ENCODE measurements around the gene ARMC9. TPM values are rescaled to one million over a fixed set of nuclear protein-coding genes. Genes with fewer than 3 reads are reported as not detected.

Gene ARMC9
- total and polyA plus RNA-seq, 2 of the 13 experiments (the other 11 are each of a cell fraction or from before 2014, with no cell fraction given), result 9.1 to 12.8 TPM

DNA sequence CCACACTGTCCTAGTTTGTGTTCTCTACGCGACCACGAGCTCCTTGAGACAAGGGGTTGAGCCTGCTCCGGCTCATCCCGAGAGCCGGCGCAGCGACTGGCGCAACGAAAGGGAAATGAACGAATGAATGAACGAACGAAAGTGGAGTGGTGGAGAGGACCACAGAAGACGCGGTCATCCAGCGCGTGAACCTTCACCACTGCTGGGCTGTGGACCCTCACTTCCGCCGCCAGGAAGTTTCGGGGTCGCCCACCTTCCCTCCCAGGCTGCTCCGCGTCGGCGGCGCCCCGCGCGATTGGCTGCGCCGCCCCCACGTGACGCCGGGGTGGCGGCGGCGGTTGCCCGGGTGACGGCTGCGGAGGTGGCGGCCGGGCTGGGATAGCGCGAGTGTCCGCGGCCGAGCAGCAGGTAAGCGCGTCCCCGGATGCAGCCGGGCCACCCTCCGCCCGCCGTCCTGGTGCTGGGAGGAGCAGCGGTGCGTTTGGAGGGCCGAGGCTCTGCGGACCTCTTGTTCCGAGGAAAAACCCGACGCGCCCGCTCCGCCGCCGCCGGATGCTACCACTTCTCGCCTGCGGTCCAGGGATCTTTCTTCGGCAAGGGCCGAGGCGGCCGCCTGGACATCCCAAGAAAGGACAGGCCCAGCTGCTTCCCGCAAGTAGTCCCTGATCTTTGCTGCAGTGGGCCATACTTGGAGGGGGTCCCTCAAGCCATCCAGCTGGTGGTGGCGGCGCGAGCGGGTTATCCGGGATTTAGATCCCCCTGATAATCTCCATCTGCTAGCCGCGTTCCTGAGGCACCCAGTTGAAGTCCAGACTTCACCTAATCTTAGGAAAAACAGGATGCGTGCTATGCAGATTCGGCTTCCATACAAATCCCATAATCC lies at the start of gene ARMC9 (continued):
- peak; percentile 69 for TF ChIP-seq ZNF331 (CRISPR knock-in tag; IDR thresholded peaks at IDR 0.05)
- peak; percentile 44; the same call in 1 of the 2 replicates for TF ChIP-seq ESRRA (CRISPR knock-in tag; IDR thresholded peaks at IDR 0.05; ENCODE audit: low read depth)
- TF ChIP-seq MED1 (CRISPR knock-in tag; IDR thresholded peaks at IDR 0.05), result peak; percentile 81
- peak; percentile 93; the same call in 1 of the 2 replicates for TF ChIP-seq ZSCAN21 (CRISPR knock-in tag; IDR thresholded peaks at IDR 0.05; ENCODE audit: borderline replicate concordance)
- TF ChIP-seq ZNF746 (CRISPR knock-in tag; IDR thresholded peaks at IDR 0.05), result peak; percentile 54; the same call in 1 of the 2 replicates
- TF ChIP-seq ZNF792 (CRISPR knock-in tag; IDR thresholded peaks at IDR 0.05), result peak; percentile 19; the same call in 1 of the 2 replicates
- TF ChIP-seq MAFG (CRISPR knock-in tag; IDR thresholded peaks at IDR 0.05), result no peak
- 0 out of 2 replicates have a peak, but pooled peaks have one; percentile 38 for TF ChIP-seq ZNF570 (CRISPR knock-in tag; IDR thresholded peaks at IDR 0.05; ENCODE audit: borderline replicate concordance)
- TF ChIP-seq RBM22 (optimal IDR thresholded peaks at IDR 0.05; ENCODE audit: low read length), result peak; percentile 82
- TF ChIP-seq TCF7 (IDR thresholded peaks at IDR 0.05; ENCODE audit: low read depth), result no peak
- no peak for TF ChIP-seq BHLHE40 (IDR thresholded peaks at IDR 0.05; ENCODE audit: low read length)
- TF ChIP-seq AKAP8 (CRISPR knock-in tag; IDR thresholded peaks at IDR 0.05), result peak; percentile 49; the same call in 1 of the 2 replicates
- TF ChIP-seq ZNF343 (CRISPR knock-in tag; IDR thresholded peaks at IDR 0.05), result peak; percentile 81
- TF ChIP-seq, protein P1, sequence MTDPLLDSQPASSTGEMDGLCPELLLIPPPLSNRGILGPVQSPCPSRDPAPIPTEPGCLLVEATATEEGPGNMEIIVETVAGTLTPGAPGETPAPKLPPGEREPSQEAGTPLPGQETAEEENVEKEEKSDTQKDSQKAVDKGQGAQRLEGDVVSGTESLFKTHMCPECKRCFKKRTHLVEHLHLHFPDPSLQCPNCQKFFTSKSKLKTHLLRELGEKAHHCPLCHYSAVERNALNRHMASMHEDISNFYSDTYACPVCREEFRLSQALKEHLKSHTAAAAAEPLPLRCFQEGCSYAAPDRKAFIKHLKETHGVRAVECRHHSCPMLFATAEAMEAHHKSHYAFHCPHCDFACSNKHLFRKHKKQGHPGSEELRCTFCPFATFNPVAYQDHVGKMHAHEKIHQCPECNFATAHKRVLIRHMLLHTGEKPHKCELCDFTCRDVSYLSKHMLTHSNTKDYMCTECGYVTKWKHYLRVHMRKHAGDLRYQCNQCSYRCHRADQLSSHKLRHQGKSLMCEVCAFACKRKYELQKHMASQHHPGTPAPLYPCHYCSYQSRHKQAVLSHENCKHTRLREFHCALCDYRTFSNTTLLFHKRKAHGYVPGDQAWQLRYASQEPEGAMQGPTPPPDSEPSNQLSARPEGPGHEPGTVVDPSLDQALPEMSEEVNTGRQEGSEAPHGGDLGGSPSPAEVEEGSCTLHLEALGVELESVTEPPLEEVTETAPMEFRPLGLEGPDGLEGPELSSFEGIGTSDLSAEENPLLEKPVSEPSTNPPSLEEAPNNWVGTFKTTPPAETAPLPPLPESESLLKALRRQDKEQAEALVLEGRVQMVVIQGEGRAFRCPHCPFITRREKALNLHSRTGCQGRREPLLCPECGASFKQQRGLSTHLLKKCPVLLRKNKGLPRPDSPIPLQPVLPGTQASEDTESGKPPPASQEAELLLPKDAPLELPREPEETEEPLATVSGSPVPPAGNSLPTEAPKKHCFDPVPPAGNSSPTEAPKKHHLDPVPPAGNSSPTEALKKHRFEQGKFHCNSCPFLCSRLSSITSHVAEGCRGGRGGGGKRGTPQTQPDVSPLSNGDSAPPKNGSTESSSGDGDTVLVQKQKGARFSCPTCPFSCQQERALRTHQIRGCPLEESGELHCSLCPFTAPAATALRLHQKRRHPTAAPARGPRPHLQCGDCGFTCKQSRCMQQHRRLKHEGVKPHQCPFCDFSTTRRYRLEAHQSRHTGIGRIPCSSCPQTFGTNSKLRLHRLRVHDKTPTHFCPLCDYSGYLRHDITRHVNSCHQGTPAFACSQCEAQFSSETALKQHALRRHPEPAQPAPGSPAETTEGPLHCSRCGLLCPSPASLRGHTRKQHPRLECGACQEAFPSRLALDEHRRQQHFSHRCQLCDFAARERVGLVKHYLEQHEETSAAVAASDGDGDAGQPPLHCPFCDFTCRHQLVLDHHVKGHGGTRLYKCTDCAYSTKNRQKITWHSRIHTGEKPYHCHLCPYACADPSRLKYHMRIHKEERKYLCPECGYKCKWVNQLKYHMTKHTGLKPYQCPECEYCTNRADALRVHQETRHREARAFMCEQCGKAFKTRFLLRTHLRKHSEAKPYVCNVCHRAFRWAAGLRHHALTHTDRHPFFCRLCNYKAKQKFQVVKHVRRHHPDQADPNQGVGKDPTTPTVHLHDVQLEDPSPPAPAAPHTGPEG (CRISPR knock-in tag; IDR thresholded peaks at IDR 0.05), result no peak; the same call in 1 of the 2 replicates
- TF ChIP-seq, protein P2, sequence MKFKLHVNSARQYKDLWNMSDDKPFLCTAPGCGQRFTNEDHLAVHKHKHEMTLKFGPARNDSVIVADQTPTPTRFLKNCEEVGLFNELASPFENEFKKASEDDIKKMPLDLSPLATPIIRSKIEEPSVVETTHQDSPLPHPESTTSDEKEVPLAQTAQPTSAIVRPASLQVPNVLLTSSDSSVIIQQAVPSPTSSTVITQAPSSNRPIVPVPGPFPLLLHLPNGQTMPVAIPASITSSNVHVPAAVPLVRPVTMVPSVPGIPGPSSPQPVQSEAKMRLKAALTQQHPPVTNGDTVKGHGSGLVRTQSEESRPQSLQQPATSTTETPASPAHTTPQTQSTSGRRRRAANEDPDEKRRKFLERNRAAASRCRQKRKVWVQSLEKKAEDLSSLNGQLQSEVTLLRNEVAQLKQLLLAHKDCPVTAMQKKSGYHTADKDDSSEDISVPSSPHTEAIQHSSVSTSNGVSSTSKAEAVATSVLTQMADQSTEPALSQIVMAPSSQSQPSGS (CRISPR knock-in tag; IDR thresholded peaks at IDR 0.05), result peak; percentile 40; the same call in 1 of the 2 replicates
- TF ChIP-seq YEATS4 (CRISPR knock-in tag; IDR thresholded peaks at IDR 0.05; ENCODE audit: borderline replicate concordance), result peak; percentile 81
- TF ChIP-seq ZFP36L1 (CRISPR knock-in tag; IDR thresholded peaks at IDR 0.05), result 0 out of 2 replicates have a peak, but pooled peaks have one; percentile 72
- TF ChIP-seq ZNF891 (CRISPR knock-in tag; IDR thresholded peaks at IDR 0.05), result no peak
- TF ChIP-seq, protein P3, sequence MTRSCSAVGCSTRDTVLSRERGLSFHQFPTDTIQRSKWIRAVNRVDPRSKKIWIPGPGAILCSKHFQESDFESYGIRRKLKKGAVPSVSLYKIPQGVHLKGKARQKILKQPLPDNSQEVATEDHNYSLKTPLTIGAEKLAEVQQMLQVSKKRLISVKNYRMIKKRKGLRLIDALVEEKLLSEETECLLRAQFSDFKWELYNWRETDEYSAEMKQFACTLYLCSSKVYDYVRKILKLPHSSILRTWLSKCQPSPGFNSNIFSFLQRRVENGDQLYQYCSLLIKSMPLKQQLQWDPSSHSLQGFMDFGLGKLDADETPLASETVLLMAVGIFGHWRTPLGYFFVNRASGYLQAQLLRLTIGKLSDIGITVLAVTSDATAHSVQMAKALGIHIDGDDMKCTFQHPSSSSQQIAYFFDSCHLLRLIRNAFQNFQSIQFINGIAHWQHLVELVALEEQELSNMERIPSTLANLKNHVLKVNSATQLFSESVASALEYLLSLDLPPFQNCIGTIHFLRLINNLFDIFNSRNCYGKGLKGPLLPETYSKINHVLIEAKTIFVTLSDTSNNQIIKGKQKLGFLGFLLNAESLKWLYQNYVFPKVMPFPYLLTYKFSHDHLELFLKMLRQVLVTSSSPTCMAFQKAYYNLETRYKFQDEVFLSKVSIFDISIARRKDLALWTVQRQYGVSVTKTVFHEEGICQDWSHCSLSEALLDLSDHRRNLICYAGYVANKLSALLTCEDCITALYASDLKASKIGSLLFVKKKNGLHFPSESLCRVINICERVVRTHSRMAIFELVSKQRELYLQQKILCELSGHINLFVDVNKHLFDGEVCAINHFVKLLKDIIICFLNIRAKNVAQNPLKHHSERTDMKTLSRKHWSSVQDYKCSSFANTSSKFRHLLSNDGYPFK (CRISPR knock-in tag; IDR thresholded peaks at IDR 0.05; ENCODE audit: borderline replicate concordance), result no peak; the same call in 1 of the 2 replicates
- TF ChIP-seq PHF8 (CRISPR knock-in tag; IDR thresholded peaks at IDR 0.05), result peak; percentile 94

All from HepG2 (cell line).